ENCODE measurements around the gene EMILIN2. TPM values are rescaled to one million over a fixed set of nuclear protein-coding genes. Genes with fewer than 3 reads are reported as not detected.

EMILIN2 gene
- total and polyA plus RNA-seq, 9 of the 15 experiments (the other 6 are each of a cell fraction or from before 2014, with no cell fraction given) = 0.01 to 0.40 (median 0.19) TPM

DNA sequence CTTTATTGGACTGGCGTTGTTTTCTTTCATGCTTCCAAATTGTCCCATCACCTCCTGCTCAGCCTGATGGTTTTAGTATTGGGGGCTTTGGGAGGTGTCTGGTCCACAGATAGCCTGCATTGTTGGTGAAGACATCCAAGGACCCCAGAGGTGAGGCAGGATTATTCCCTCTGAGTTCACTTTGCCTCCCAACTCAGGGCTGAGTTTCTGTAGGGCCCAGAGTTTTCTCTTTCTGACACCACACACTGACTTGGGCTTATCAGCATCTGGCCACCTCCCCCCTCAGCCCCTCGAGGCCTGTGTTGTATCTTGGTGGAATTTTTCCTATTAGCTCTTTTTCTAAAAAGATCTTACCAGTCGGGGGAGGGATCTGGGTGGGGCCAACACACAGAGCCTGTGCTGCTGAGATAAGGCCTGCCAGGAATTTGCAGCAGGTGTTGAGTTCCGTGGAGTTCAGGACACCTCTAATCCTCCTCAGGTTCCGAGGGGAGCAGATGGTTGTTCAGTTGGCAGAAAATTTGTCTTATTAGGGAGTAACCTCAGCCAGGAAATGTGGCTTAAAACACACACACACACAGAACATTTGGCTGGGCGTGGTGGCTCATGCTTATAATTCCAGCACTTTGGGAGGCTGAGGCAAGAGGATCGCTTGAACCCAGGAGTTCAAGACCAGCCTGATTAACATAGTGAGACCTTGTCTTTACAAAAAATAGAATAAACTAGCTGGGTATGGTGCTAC, 7.3 kb downstream of the EMILIN2 start (continued):
- TF ChIP-seq, protein P1, sequence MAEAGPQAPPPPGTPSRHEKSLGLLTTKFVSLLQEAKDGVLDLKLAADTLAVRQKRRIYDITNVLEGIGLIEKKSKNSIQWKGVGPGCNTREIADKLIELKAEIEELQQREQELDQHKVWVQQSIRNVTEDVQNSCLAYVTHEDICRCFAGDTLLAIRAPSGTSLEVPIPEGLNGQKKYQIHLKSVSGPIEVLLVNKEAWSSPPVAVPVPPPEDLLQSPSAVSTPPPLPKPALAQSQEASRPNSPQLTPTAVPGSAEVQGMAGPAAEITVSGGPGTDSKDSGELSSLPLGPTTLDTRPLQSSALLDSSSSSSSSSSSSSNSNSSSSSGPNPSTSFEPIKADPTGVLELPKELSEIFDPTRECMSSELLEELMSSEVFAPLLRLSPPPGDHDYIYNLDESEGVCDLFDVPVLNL (CRISPR knock-in tag; IDR thresholded peaks at IDR 0.05; ENCODE audit: low read depth) = no peak
- TF ChIP-seq, protein P2, sequence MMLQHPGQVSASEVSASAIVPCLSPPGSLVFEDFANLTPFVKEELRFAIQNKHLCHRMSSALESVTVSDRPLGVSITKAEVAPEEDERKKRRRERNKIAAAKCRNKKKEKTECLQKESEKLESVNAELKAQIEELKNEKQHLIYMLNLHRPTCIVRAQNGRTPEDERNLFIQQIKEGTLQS (IDR thresholded peaks at IDR 0.05) = peak; percentile 31; the same call in 1 of the 2 replicates
- TF ChIP-seq, protein P2 (CRISPR knock-in tag; conservative IDR thresholded peaks at IDR 0.05) = no peak
- TF ChIP-seq, protein P3, sequence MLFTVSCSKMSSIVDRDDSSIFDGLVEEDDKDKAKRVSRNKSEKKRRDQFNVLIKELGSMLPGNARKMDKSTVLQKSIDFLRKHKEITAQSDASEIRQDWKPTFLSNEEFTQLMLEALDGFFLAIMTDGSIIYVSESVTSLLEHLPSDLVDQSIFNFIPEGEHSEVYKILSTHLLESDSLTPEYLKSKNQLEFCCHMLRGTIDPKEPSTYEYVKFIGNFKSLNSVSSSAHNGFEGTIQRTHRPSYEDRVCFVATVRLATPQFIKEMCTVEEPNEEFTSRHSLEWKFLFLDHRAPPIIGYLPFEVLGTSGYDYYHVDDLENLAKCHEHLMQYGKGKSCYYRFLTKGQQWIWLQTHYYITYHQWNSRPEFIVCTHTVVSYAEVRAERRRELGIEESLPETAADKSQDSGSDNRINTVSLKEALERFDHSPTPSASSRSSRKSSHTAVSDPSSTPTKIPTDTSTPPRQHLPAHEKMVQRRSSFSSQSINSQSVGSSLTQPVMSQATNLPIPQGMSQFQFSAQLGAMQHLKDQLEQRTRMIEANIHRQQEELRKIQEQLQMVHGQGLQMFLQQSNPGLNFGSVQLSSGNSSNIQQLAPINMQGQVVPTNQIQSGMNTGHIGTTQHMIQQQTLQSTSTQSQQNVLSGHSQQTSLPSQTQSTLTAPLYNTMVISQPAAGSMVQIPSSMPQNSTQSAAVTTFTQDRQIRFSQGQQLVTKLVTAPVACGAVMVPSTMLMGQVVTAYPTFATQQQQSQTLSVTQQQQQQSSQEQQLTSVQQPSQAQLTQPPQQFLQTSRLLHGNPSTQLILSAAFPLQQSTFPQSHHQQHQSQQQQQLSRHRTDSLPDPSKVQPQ (CRISPR knock-in tag; IDR thresholded peaks at IDR 0.05; ENCODE audit: borderline replicate concordance) = no peak
- TF ChIP-seq RBM17 (IDR thresholded peaks at IDR 0.05; ENCODE audit: borderline replicate concordance, low read depth, low read length) = no peak
- TF ChIP-seq, protein P4, sequence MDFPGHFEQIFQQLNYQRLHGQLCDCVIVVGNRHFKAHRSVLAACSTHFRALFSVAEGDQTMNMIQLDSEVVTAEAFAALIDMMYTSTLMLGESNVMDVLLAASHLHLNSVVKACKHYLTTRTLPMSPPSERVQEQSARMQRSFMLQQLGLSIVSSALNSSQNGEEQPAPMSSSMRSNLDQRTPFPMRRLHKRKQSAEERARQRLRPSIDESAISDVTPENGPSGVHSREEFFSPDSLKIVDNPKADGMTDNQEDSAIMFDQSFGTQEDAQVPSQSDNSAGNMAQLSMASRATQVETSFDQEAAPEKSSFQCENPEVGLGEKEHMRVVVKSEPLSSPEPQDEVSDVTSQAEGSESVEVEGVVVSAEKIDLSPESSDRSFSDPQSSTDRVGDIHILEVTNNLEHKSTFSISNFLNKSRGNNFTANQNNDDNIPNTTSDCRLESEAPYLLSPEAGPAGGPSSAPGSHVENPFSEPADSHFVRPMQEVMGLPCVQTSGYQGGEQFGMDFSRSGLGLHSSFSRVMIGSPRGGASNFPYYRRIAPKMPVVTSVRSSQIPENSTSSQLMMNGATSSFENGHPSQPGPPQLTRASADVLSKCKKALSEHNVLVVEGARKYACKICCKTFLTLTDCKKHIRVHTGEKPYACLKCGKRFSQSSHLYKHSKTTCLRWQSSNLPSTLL (IDR thresholded peaks at IDR 0.05) = no peak
- TF ChIP-seq, protein P5, sequence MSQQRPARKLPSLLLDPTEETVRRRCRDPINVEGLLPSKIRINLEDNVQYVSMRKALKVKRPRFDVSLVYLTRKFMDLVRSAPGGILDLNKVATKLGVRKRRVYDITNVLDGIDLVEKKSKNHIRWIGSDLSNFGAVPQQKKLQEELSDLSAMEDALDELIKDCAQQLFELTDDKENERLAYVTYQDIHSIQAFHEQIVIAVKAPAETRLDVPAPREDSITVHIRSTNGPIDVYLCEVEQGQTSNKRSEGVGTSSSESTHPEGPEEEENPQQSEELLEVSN (IDR thresholded peaks at IDR 0.05; ENCODE audit: borderline replicate concordance in 1 of 2, extremely low read depth in 1 of 2, insufficient read depth in 1 of 2, insufficient read length in 1 of 2, low read depth in 1 of 2, low read length in 1 of 2, poor library complexity in 1 of 2, severe bottlenecking in 1 of 2) = peak in 1 of 2 experiments; percentile 37
- no peak for TF ChIP-seq ESRRB (CRISPR knock-in tag; IDR thresholded peaks at IDR 0.05; ENCODE audit: borderline replicate concordance)
- no peak for TF ChIP-seq NELFE (IDR thresholded peaks at IDR 0.05; ENCODE audit: insufficient read depth, insufficient read length)
- peak; percentile 51 for TF ChIP-seq TBP (optimal IDR thresholded peaks at IDR 0.05; ENCODE audit: low read depth, low read length)
- TF ChIP-seq PHTF2 (CRISPR knock-in tag; IDR thresholded peaks at IDR 0.05) = no peak
- peak; percentile 98 for TF ChIP-seq TAL1 (IDR thresholded peaks at IDR 0.05)
- no peak for TF ChIP-seq SRF (CRISPR knock-in tag; IDR thresholded peaks at IDR 0.05)
- TF ChIP-seq, protein P6, sequence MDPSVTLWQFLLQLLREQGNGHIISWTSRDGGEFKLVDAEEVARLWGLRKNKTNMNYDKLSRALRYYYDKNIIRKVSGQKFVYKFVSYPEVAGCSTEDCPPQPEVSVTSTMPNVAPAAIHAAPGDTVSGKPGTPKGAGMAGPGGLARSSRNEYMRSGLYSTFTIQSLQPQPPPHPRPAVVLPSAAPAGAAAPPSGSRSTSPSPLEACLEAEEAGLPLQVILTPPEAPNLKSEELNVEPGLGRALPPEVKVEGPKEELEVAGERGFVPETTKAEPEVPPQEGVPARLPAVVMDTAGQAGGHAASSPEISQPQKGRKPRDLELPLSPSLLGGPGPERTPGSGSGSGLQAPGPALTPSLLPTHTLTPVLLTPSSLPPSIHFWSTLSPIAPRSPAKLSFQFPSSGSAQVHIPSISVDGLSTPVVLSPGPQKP (CRISPR knock-in tag; IDR thresholded peaks at IDR 0.05) = no peak
